DMS153 treated with DMSO at 0.1 percent for 48 hours (cell line): ENCODE measurements around the gene PFKL.

Experiments used
- DNase-seq: peaks from one replicate; lab custom pipeline; 2025; ENCODE audit not compliant: unreplicated experiment; lab: John Stamatoyannopoulos, UW

PFKL gene

GRCh38 chr21:44326716-44327602, 27.1 kb downstream of the PFKL start:
- DNase-seq, result no peak

GRCh38 chr21:44327603-44327974, 27.7 kb downstream of the PFKL start:
- DNase-seq, result no peak

GRCh38 chr21:44328242-44328895, 28.5 kb downstream of the PFKL start:
- no peak for DNase-seq

GRCh38 chr21:44329086-44329889, 29.4 kb downstream of the PFKL start:
- DNase-seq, result no peak

GRCh38 chr21:44329971-44330681, 30.3 kb downstream of the PFKL start:
- no peak for DNase-seq

- no peak for DNase-seq
These were observed 30.8 kb downstream of the PFKL start for GRCh38 chr21:44330698-44331097.

GRCh38 chr21:44331209-44331608, 31.4 kb downstream of the PFKL start:
- no peak for DNase-seq

- DNase-seq, result no peak
These were observed 31.9 kb downstream of the PFKL start for GRCh38 chr21:44331650-44332307.

GRCh38 chr21:44332383-44332782, 32.5 kb downstream of the PFKL start:
- no peak for DNase-seq

- no peak for DNase-seq
These were observed 33.1 kb downstream of the PFKL start for GRCh38 chr21:44332965-44333364.

- DNase-seq, result no peak
These were observed 33.9 kb downstream of the PFKL start for GRCh38 chr21:44333509-44334328.

- DNase-seq, result no peak
These were observed 34.6 kb downstream of the PFKL start for GRCh38 chr21:44334329-44335030.

- no peak for DNase-seq
These were observed 35.6 kb downstream of the PFKL start for GRCh38 chr21:44335266-44336059.

GRCh38 chr21:44337449-44337848, 37.6 kb downstream of the PFKL start:
- no peak for DNase-seq

- peak; percentile 4 for DNase-seq
These were observed 38.4 kb downstream of the PFKL start for GRCh38 chr21:44337941-44338895.

- DNase-seq, result peak; percentile 92
These were observed 39.4 kb downstream of the PFKL start, which contains the start of gene CFAP410 for GRCh38 chr21:44338971-44339910. Gene CFAP410, minus strand, starts transcription at chr21:44339390. Its CDS starts 196 bp downstream, at chr21:44339194.
